ENCODE data around the gene EXOC8.

Gene EXOC8

GRCh38 chr1:231313661-231314060, 24.0 kb downstream of the EXOC8 start:
- no peaks in the 10 kb centered on the region for H3K4me1 ChIP-seq (ENCODE audit: insufficient read depth, low read length, severe bottlenecking)
- H3K4me2 ChIP-seq (ENCODE audit: low read length) = no peak overlapping the region
- no peak overlapping the region for H3K27ac ChIP-seq (ENCODE audit: low read depth, low read length, poor library complexity, severe bottlenecking)
- H3K4me3 ChIP-seq (ENCODE audit: low read depth, low read length, poor library complexity, severe bottlenecking) = no peak overlapping the region
- H3F3A ChIP-seq (ENCODE audit: insufficient read depth, low read length) = no peaks in the 10 kb centered on the region
- no peak overlapping the region for H2AFZ ChIP-seq (ENCODE audit: low read length)
- H3K9ac ChIP-seq (ENCODE audit: low read length) = no peak overlapping the region
- H3K9me2 ChIP-seq (ENCODE audit: low read depth, low read length) = no peaks in the 10 kb centered on the region
- TF ChIP-seq EZH2 (IDR thresholded peaks at IDR 0.05; ENCODE audit: borderline replicate concordance, low read length) = no peak
- no peaks in the 10 kb centered on the region; the same call in 1 of the 2 replicates for H3K36me3 ChIP-seq (ENCODE audit: insufficient read depth, low read length)
- H3K9me3 ChIP-seq (ENCODE audit: low read length) = no peaks in the 10 kb centered on the region
- H3K27me3 ChIP-seq (ENCODE audit: insufficient read depth, low read length) = no peaks in the 10 kb centered on the region
- H3K79me2 ChIP-seq (ENCODE audit: insufficient read depth, low read length) = no peaks in the 10 kb centered on the region
- H4K20me1 ChIP-seq (ENCODE audit: insufficient read depth, low read length) = no peaks in the 10 kb centered on the region

- H3K27ac ChIP-seq (ENCODE audit: low read depth, low read length, poor library complexity, severe bottlenecking) = no peak overlapping the region
Observed at GRCh38 chr1:231312432-231312788, 25.2 kb downstream of the EXOC8 start.

GRCh38 chr1:231311720-231312431, 25.8 kb downstream of the EXOC8 start:
- no peak overlapping the region for H3K4me2 ChIP-seq (ENCODE audit: low read length)
- no peak for TF ChIP-seq EZH2 (IDR thresholded peaks at IDR 0.05; ENCODE audit: borderline replicate concordance, low read length)
- TF ChIP-seq CTCF (IDR thresholded peaks at IDR 0.05; ENCODE audit: low read length) = no peak
- no peaks in the 10 kb centered on the region for H3F3A ChIP-seq (ENCODE audit: insufficient read depth, low read length)

More at GRCh38 chr1:231312432-231312788, 25.2 kb downstream of the EXOC8 start:
- H3K79me2 ChIP-seq (ENCODE audit: insufficient read depth, low read length) = no peaks in the 10 kb centered on the region
- no peaks in the 10 kb centered on the region; the same call in 1 of the 2 replicates for H3K36me3 ChIP-seq (ENCODE audit: insufficient read depth, low read length)
- no peaks in the 10 kb centered on the region for H3K4me1 ChIP-seq (ENCODE audit: insufficient read depth, low read length, severe bottlenecking)
- H3K9me2 ChIP-seq (ENCODE audit: low read depth, low read length) = no peaks in the 10 kb centered on the region
- H4K20me1 ChIP-seq (ENCODE audit: insufficient read depth, low read length) = no peaks in the 10 kb centered on the region
- no peak overlapping the region for H3K4me3 ChIP-seq (ENCODE audit: low read depth, low read length, poor library complexity, severe bottlenecking)
- no peak overlapping the region for H3K4me2 ChIP-seq (ENCODE audit: low read length)
- H2AFZ ChIP-seq (ENCODE audit: low read length) = no peak overlapping the region
- H3F3A ChIP-seq (ENCODE audit: insufficient read depth, low read length) = no peaks in the 10 kb centered on the region
- TF ChIP-seq CTCF (IDR thresholded peaks at IDR 0.05; ENCODE audit: low read length) = no peak
- no peak for TF ChIP-seq EZH2 (IDR thresholded peaks at IDR 0.05; ENCODE audit: borderline replicate concordance, low read length)
- H3K9me3 ChIP-seq (ENCODE audit: low read length) = no peaks in the 10 kb centered on the region
- H3K9ac ChIP-seq (ENCODE audit: low read length) = no peak overlapping the region
- H3K27me3 ChIP-seq (ENCODE audit: insufficient read depth, low read length) = no peaks in the 10 kb centered on the region

More at GRCh38 chr1:231311720-231312431, 25.8 kb downstream of the EXOC8 start:
- no peaks in the 10 kb centered on the region for H3K27me3 ChIP-seq (ENCODE audit: insufficient read depth, low read length)
- no peak overlapping the region for H3K4me3 ChIP-seq (ENCODE audit: low read depth, low read length, poor library complexity, severe bottlenecking)
- no peaks in the 10 kb centered on the region for H3K4me1 ChIP-seq (ENCODE audit: insufficient read depth, low read length, severe bottlenecking)
- no peaks in the 10 kb centered on the region for H3K9me2 ChIP-seq (ENCODE audit: low read depth, low read length)
- H3K36me3 ChIP-seq (ENCODE audit: insufficient read depth, low read length) = no peaks in the 10 kb centered on the region; the same call in 1 of the 2 replicates
- H3K79me2 ChIP-seq (ENCODE audit: insufficient read depth, low read length) = no peaks in the 10 kb centered on the region
- H2AFZ ChIP-seq (ENCODE audit: low read length) = no peak overlapping the region
- H4K20me1 ChIP-seq (ENCODE audit: insufficient read depth, low read length) = no peaks in the 10 kb centered on the region
- H3K9me3 ChIP-seq (ENCODE audit: low read length) = no peaks in the 10 kb centered on the region
- H3K27ac ChIP-seq (ENCODE audit: low read depth, low read length, poor library complexity, severe bottlenecking) = no peak overlapping the region
- no peak overlapping the region for H3K9ac ChIP-seq (ENCODE audit: low read length)
